Mucosa of stomach (tissue), 1 donor: ENCODE data around the gene FAM53B.
"Not testable (repeated sequence)": the region's sequence is repeated elsewhere in the genome, so short reads cannot be mapped to it uniquely, and the experiment has no call there.

Experiments
- H3K27me3 ChIP-seq: one replicate; pipeline ENCODE4 v1.7.0; 2013; ENCODE audit warnings: mild to moderate bottlenecking, low read length; ENCODE audit not compliant: control insufficient read depth, insufficient read depth
- H3K36me3 ChIP-seq: one replicate; pipeline ENCODE4 v1.7.0; 2013; ENCODE audit warnings: low read length; ENCODE audit not compliant: control insufficient read depth, insufficient read depth
- H3K4me1 ChIP-seq: one replicate; pipeline ENCODE4 v1.7.0; 2013; ENCODE audit warnings: mild to moderate bottlenecking, low read length; ENCODE audit not compliant: control insufficient read depth, insufficient read depth
- H3K4me3 ChIP-seq: one replicate; pipeline ENCODE4 v1.7.0; 2013; ENCODE audit warnings: low read length
- H3K9ac ChIP-seq: one replicate; pipeline ENCODE4 v1.7.0; 2013; ENCODE audit warnings: mild to moderate bottlenecking, low read length, moderate library complexity
- H3K9me3 ChIP-seq: one replicate; pipeline ENCODE4 v1.7.0; 2013; ENCODE audit warnings: mild to moderate bottlenecking, low read length, moderate library complexity; ENCODE audit not compliant: control insufficient read depth
- donor health status: Pancreatic carcinoma.

The FAM53B gene

GRCh38 chr10:124744102-124745050, at the start of gene FAM53B:
Gene FAM53B, minus strand, starts transcription at chr10:124744378. Its CDS starts 37,665 bp downstream, at chr10:124706713.
- H3K4me3 ChIP-seq: peak within 1 kb of the TSS; percentile 16
- H3K4me1 ChIP-seq: peaks cover 66% of the 10 kb centered on the region
- peak within 1 kb of the TSS; percentile 58 for H3K9ac ChIP-seq
- H3K36me3 ChIP-seq: no peaks in the 10 kb centered on the region
- H3K27me3 ChIP-seq: no peaks in the 10 kb centered on the region
- no peaks in the 10 kb centered on the region for H3K9me3 ChIP-seq

- no peaks in the 10 kb centered on the region for H3K36me3 ChIP-seq
- H3K9me3 ChIP-seq: no peaks in the 10 kb centered on the region
- no peaks in the 10 kb centered on the region for H3K4me1 ChIP-seq
- H3K9ac ChIP-seq: no peak overlapping the region
- H3K27me3 ChIP-seq: no peaks in the 10 kb centered on the region
- no peak overlapping the region for H3K4me3 ChIP-seq
These were observed 48.8 kb upstream of the FAM53B start for GRCh38 chr10:124792998-124793352.

GRCh38 chr10:124791547-124792348, 47.6 kb upstream of the FAM53B start, which contains the start of gene EEF1AKMT2:
Gene EEF1AKMT2, minus strand, starts transcription at chr10:124791887. Its CDS starts 54 bp downstream, at chr10:124791833.
- H3K9ac ChIP-seq: peak within 1 kb of the TSS; percentile 98
- peak within 1 kb of the TSS; percentile 90 for H3K4me3 ChIP-seq
- no peaks in the 10 kb centered on the region for H3K27me3 ChIP-seq
- H3K36me3 ChIP-seq: no peaks in the 10 kb centered on the region
- no peaks in the 10 kb centered on the region for H3K9me3 ChIP-seq
- H3K4me1 ChIP-seq: no peaks in the 10 kb centered on the region

GRCh38 chr10:124782900-124783299, 38.7 kb upstream of the FAM53B start:
- H3K36me3 ChIP-seq, H3K9me3 ChIP-seq, H3K9ac ChIP-seq, H3K4me1 ChIP-seq, H3K27me3 ChIP-seq, H3K4me3 ChIP-seq: not testable (repeated sequence)

GRCh38 chr10:124768791-124769190, 24.6 kb upstream of the FAM53B start:
- H3K9me3 ChIP-seq: no peaks in the 10 kb centered on the region
- H3K36me3 ChIP-seq: no peaks in the 10 kb centered on the region
- H3K9ac ChIP-seq: no peak overlapping the region
- no peak overlapping the region for H3K4me3 ChIP-seq
- no peaks in the 10 kb centered on the region for H3K4me1 ChIP-seq
- H3K27me3 ChIP-seq: no peaks in the 10 kb centered on the region

- no peak overlapping the region for H3K4me3 ChIP-seq
- no peaks in the 10 kb centered on the region for H3K36me3 ChIP-seq
- no peak overlapping the region for H3K9ac ChIP-seq
- no peaks in the 10 kb centered on the region for H3K4me1 ChIP-seq
- H3K27me3 ChIP-seq: no peaks in the 10 kb centered on the region
- no peaks in the 10 kb centered on the region for H3K9me3 ChIP-seq
These were observed 21.1 kb upstream of the FAM53B start for GRCh38 chr10:124765256-124765655.

GRCh38 chr10:124763267-124763666, 19.1 kb upstream of the FAM53B start:
- H3K9me3 ChIP-seq: no peaks in the 10 kb centered on the region
- no peak overlapping the region for H3K9ac ChIP-seq
- no peak overlapping the region for H3K4me3 ChIP-seq
- no peaks in the 10 kb centered on the region for H3K27me3 ChIP-seq
- H3K36me3 ChIP-seq: no peaks in the 10 kb centered on the region
- H3K4me1 ChIP-seq: no peaks in the 10 kb centered on the region

- Histone ChIP-seq H3K9me3 (no peaks in the 10 kb centered on the region), H3K9ac (no peak overlapping the region), H3K36me3 (no peaks in the 10 kb centered on the region), H3K4me3 (no peak overlapping the region), H3K4me1 (no peaks in the 10 kb centered on the region), H3K27me3 (no peaks in the 10 kb centered on the region)
These were observed 18.1 kb upstream of the FAM53B start for GRCh38 chr10:124762281-124762680.

- Histone ChIP-seq H3K9ac (no peak overlapping the region), H3K36me3 (no peaks in the 10 kb centered on the region), H3K9me3 (no peaks in the 10 kb centered on the region), H3K27me3 (no peaks in the 10 kb centered on the region), H3K4me3 (no peak overlapping the region), H3K4me1 (peaks cover 12% of the 10 kb centered on the region)
These were observed 12.2 kb upstream of the FAM53B start for GRCh38 chr10:124756156-124756903.

- Histone ChIP-seq H3K36me3 (no peaks in the 10 kb centered on the region), H3K4me3 (no peak overlapping the region), H3K4me1 (peaks cover 12% of the 10 kb centered on the region), H3K27me3 (no peaks in the 10 kb centered on the region), H3K9ac (no peak overlapping the region), H3K9me3 (no peaks in the 10 kb centered on the region)
These were observed 11.4 kb upstream of the FAM53B start for GRCh38 chr10:124755581-124755980.

- Histone ChIP-seq H3K9ac (no peak overlapping the region), H3K9me3 (no peaks in the 10 kb centered on the region), H3K4me3 (no peak overlapping the region), H3K36me3 (no peaks in the 10 kb centered on the region), H3K27me3 (no peaks in the 10 kb centered on the region), H3K4me1 (peaks cover 22% of the 10 kb centered on the region)
These were observed 10.0 kb upstream of the FAM53B start for GRCh38 chr10:124754227-124754626.
